HG03432 (cell line): ENCODE data around the gene TRIO.
"Not testable (repeated sequence)": the region's sequence is repeated elsewhere in the genome, so short reads cannot be mapped to it uniquely, and the experiment has no call there.

Experiments used
- ATAC-seq: cut with Tn5 transposase; IDR thresholded peaks from one replicate; pipeline ENCODE4 v1.9.1; 2021; ENCODE audit warnings: mild to moderate bottlenecking, moderate library complexity; ENCODE audit not compliant: unreplicated experiment

TRIO gene

DNA sequence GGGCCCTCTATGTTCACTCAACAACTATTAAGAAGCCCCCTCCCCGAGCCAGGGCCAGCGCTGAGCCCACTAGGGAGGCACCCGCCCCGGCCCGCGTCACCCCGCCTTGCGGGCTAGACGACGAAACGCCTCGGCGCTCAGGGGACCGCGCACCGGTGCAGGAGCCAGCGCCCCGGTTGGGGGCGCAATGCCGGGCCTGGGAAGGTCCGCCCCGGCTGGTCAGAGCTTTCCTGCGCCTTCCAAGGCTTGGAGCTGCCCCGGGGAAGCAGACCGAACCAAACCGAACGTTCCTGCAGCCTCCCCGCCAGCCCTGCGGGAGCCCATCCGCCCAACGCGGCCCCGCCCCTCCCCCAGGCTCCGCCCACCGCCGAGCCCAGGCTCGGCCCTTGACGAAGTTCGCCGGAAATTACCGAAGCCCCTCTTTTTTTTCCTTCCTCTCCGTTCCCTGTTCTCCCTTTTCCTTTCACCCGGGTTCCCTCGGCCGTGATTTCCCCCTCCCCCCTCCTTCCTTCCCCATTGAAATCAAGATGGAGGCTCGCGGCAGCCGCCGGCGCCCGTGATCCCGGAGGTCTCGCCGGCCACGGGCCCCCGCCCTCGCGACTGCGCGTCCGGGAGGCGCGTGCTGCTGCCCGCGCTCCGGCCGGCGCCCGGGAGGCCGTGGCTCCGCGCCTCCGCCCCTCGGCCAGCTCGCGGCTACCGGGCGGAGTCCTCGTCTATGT lies at the start of gene TRIO:
Gene TRIO (plus strand): TSS at position 516 of the 719 bp plus-strand sequence. CDS start 384 bp downstream, outside the sequence.
- ATAC-seq: peak; percentile 54

DNA sequence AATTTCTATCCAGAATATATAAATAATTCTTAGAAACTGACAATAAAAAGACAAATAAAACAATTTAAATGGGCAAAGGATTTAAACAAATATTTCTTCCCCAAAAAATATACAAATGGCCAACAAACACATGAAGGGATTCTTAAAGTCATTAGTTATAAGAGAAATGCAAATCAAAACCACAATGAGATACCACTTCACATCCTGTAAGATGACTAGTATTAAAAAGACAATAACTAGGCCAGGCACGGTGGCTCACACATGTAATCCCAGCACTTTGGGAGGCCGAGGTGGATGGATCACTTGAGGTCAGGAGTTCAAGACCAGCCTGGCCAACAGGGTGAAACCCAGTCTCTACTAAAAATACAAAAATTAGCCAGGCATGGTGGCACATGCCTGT lies 45.8 kb upstream of the TRIO start:
- not testable (repeated sequence) for ATAC-seq

DNA sequence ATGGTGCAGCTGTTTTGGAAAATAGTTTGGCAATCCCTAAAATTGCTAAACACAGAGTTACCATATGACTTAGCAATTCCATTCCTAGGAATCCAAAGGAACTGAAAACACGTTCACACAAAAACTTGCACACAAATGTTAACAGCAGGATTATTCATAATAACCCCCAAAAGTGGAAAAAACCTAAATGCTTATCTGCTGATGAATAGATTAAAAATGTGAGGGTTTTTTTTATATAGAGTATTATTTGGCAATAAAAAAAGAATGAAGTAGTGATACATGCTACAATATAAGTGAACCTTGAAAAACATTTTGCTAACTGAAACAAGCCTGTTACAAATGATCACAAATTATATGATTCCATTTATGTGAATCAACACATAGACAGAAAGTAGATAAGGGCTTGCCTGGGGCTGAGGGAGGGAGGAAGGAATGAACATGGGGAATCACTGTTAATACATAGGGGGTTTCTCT lies 45.1 kb upstream of the TRIO start:
- no peak for ATAC-seq

DNA sequence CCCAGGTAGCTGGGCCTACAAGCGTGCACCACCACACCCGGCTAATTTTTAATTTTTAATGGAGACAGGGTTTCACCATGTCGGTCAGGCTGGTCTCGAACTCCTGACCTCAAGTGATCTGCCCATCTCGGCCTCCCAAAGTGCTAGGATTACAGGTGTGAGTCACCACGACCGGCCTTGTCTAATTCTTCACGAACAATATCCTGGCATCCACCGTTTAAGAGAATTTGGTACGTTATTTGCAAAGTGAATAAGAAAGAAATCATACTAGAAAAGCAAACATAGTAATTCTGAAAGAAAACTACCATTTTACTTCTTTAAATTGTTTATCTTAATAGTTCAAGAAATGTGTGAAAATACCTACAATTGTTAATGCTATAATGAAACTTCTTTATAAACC lies 42.9 kb upstream of the TRIO start:
- ATAC-seq: no peak

DNA sequence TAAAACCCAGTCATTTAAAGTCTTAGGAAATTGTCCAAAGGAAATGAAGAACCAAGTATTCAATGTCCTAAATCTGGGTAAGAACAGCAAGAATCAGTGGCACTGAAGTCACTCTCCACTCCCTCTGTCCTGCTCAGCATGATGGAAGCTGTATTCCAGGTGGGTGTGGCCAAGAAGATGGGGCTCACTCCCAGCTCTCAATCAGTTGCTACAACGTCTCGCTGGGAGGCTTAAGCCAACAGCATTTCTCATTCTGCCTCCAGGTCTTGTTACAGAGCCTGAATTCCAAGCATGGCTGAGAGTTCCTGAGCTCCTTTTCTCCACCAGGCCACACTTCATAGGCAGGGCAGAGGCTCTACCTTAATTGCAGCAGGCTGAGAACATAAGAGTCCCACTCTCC lies 41.2 kb upstream of the TRIO start:
- no peak for ATAC-seq

DNA sequence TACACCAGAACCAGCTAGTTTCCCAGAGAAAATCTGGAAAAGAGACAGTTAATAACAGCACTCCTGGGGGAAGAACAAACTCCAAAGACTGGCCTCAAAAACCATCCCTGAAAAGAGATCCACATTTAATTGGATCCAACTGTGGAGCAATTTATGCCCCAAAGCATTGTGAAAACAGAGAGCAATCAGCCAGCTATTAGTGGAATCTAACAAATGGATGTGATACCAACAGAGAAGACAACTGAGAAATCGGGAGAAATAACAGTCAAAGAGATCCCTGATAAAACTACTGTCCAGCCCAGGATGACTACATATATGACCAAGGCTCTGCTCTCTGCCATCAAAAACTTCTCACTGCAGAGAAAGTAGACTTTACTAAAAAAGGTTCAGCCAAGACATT lies 40.5 kb upstream of the TRIO start:
- ATAC-seq: no peak

DNA sequence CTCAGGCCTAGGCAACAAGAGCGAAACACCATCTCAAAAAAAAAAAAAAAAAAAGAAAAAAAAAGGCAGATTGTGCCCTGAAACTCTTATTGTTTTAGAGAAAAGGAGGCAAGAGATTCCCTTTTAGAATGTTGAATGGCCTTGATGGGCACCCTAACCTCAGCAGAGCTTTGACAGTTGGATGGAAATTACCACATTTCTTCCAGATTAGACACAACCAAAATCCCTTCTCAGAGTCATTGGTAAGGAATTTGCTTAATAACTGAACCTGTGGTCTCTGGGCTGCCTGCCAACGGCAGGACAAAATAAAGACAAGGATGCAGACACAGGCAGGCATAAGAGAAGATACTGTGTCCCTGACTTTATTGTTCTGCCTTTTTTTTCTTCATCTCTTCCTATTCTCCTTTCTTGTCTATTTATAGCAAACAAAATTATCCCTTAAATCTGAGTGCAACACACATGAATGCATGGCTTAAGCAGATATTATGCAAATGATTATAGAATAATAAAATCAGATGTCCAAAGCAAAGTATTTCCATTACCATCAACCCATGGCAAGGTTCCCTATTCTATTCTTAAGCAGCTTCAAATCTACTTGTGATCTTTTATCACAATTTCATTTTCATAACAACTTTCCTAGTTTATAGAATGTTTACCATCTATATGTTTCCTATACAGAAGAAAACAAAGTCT lies 37.3 kb upstream of the TRIO start:
- ATAC-seq: no peak

DNA sequence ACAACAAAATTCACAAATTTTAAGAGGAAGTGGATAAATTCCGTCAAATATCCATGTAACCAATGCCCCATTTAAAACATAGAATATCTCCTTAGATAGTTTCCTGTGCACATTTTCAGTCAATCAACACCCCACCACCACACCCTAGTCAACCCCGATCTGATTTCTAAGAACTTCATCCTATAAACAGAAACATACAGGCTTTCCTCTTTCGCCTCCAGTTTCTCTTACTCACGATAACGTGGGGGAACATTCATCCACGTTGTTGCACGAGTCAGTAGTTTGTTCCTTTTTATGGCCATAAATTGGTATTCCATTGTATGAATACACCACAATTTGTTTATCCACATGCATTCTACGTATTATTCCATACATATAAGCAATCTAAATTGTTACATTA lies 35.6 kb upstream of the TRIO start:
- ATAC-seq: no peak

DNA sequence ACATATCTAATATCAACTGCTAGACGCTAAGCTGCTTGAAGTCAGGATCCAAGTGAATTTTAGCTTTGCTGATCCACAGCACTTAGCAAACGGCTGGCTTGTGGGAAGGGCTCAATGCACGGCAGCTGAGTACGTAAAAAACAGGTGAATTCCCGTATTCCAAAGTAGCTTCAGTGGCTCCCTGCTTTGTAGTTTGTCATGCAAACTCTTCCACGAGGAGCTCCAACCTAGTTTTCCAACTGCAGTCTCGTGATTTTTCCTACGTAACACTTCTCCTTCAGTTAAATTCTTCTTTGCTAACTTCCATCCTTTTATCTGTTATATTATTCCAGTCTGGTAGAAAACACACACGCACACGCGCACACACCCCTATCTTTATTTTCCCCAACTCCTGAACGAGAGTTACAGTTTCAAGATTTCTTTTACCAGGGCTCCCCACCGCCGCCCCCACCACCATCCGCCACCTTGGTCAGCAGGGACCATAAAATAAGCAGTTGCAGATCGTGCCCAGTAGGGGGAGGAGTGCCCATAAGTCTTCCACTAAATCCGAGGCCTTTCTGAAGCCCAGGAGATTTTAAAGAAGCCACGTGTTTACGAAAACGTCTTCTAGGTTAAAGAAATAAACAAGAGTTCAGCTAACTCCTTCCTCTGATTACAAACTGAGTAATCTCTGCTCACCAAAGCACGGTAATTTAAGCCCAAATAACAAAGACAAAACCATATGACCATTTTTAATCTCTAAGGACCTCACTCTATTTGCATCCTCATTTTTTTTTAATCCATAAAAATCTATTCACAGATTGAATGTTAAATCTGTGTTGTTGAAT lies 34.8 kb upstream of the TRIO start:
- peak; percentile 73 for ATAC-seq

DNA sequence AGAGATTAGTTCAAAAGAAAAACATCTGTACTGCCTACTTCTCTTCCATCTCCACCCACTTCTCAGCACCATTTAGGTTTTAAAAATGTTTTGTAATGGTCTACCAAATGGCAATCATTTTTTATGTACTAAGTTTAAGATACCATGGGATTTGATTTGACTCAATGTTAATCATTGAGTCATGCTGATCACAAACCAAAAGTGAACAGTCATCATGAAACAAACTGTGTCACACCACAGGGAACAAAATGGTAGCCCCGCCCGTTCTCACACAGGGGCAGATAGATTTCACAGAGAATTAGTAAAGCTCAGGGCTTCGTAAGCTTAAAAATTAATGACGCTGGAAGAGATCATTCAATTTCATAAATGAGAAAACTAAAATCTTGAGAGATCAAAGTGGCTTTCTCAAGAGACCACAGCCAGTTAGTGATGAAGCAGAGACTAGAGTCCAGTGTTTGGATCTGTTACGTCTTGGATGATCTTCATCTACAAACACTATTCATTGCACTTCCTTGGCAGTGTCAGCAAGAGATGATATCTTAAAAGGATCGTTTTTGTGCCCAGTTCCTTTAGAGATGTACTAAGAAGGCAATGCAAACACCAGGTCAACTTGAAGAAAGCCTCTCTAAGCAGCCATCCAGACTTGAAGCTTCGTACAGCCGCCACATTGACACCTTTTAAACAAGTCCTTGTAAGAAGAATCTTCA lies 33.9 kb upstream of the TRIO start:
- ATAC-seq: peak; percentile 92

DNA sequence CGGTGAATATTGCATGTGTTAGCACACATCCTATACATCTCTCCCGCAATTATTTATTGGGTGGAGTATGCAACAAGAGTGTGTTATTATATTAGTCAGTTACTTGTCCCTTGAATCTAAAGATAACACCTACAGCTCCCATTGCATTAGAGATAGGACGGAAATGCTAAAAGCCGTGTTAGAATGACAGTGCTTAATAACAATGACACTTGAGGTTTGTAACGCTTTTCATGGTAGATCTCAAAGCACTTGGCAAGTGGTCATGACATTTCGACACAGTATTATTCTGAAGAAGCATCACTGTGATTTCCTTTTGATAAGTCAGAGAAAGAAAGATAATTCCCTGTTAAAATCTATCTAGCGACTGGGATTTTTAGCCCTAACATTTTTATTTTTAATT lies 33.4 kb upstream of the TRIO start:
- no peak for ATAC-seq

DNA sequence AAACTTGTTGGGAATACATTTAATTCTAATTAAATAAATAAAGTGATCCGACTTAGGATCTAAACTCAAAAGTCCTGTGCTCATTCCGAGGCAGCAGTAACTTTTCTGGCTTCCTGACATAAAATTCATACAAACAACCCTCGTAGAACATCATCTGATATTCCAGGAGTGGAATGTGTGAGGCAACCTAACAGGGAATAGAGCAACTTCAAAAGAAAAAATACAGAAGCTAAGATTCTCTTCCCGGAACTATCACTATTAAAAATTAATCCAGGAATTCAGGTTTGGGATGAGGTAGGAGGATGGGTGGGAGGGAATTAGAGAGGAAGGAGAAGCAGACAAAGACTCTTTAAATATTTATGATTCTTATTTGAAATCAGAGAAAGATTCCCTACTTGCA lies 32.9 kb upstream of the TRIO start:
- no peak for ATAC-seq

DNA sequence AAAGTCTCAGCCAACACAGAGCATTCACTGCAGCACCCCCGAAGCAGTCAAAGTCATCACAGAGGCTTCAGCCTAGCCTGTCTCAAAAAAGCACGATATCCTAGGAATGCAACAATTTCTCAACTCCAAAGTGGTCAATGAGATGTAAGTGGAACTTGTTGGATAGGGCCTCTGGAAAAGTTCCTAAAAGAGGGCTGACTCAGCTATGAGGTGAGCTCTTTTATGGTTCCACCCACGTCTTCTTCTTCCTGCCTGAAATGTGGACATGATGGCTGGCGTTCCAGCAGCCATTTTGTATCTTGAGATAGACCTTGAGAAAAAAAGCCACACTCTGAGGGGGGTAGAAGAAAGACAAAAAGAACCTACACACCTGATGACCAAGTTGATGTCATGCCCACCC lies 32.5 kb upstream of the TRIO start:
- ATAC-seq: no peak

DNA sequence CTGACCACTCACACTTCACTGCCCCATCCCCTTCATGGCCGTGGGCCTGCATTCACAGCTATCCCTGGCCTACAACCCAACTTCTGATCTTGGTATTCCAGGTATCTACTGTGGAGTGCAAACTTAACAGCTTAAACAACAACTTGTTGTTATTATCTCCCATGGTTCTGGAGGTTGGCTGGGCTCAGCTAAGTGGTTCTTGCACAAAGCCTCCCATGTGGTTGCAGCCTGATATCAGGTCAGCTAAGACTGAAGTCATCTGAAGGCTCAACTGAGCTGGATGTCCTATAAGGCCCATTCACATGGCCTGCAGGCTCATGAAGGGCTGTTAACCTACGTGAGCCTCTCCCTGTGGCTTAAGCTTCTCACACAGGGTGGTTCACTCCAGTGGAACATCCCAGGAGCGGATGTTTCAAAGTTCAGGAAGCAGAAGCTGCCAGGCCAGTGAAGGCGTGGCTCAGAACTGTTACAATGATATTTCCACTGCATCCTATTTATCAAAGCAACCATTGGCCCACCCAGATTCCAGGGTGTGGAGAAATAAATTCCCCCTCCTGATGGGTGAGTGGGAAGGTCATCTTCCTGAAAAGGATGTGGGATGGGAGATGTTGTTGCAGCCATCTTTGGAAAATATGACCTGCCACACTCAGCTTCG lies 30.0 kb upstream of the TRIO start:
- no peak for ATAC-seq

DNA sequence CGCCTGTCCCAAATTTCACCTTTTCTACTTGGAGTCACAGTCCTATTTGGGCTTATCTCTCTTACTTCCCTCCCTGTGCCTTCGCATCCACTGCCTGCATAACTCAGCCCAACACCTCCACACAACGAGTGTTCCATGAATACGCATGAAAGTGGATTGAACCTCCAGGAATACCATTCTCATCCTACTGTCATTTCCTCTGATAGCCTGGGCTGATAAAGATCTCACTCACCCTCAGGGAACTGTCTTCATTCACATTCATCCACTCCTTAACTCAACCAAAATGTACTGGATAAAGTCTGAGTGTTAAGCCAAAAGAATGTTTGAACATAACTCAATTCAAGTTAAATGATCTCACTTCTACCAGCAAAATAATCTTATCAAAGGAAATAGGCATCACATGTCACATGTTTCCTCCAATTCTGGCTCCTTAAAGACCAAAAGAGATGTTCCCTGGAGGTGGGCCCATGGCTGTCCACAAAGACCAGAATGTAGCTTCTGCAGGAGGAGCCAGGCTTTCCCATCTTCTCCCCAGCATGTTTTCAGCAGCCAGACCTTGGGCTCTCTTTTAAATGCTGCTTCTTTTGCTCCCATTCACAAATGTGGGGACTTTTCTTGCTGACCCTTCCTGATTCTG lies 28.4 kb upstream of the TRIO start:
- ATAC-seq: no peak

DNA sequence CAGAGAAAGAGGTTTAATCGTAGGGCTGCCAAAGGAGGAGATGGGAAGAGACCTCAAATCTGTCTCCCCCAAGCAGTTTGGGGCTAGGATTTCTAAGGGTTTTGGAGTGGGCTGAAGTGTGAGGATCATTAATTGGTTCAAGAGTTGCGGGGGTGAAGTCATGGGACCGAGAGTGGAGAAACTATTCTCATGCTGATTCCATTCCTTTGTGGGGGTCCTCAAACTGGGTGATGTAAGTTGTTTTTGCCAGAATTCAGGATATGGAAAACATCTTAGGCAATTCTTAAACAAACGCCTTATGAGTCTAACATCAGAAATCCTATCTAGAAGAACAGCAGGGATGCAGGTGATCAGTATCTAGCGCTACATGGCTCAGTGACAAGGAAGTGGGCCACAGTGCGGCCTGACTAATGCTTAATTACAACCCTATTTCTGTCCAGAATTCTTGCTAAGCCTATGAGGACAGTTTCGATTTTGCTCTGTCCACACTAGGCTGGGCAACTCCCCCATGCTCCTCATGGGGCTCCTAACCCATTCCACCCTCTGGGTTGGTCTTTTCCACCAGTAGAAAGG lies 27.7 kb upstream of the TRIO start:
- ATAC-seq: no peak

DNA sequence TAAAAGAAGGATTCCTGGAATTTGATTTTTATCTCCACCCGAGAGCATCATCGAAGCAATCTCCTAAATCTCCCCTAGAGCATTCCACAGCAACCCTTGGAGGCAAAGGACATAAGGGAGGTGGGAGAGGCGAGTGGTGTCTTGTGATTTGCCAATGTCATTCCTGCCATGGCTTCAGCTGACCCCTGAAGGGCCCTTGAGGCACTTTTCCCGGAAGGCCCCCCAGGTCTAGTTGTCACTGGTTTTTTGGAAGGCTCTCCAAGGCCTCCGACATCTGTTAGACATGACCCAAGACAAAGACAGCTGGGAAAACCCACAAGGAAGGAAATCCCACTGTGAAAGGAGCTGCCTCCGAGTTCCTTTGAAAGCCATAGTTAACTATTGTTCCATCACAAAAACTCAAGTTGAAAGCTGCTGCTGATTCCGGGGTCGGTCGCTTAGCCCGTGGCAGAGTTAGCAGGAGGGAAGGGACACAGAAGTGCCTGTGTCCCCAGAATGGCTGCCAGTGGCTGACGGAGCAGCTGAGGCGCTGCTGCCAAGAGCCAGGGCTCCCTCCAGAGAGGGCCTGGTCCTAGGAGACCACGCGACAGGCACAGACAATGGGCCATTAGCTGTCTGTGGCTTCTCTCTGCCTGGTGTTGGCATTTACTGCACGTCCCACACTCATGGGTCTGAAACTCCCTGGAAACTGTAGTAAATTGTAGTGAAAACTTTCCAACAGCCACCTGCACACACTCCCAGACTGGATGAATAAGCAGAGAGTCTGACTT lies 24.4 kb upstream of the TRIO start:
- ATAC-seq: no peak

DNA sequence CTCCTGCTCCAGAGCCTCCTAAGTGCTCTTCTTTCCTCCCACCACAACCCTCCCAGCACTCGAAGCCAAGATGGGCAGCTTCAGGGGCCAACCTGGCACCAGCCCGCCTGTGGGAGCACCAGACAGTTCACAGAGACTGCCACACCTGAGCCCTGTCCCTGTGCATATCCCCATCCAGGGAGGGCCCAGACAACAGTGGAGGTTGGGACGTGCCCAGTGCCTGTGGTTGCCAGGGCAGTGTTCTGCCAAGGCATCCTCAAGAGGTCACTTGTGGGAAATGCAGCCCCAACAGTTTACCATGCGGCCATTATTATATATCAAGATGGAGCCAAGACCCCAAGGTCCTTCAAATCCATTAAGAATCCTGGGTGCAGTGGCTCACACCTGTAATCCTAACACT lies 23.0 kb upstream of the TRIO start:
- ATAC-seq: no peak

DNA sequence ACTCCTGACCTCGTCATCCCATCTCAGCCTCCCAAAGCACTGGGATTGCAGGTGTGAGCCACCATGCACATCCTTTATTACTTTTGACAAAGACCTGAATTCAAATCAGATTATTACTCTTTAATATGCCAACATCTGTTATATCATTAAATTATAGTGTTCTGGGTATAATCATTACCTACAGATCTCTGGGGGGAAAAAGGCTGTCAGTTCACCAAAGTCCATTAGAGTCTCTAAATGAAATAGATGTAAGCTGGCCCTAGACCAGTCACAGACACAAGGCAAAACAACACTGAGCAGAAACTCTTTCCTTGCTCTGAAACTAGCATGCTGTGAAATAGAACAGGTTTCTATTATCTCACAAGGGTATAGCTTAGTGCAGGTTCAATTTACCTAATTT lies 21.6 kb upstream of the TRIO start:
- no peak for ATAC-seq
